ENCODE measurements around the gene SLC9A3. TPM values are rescaled to one million over a fixed set of nuclear protein-coding genes. Genes with fewer than 3 reads are reported as not detected.

SLC9A3 gene
- total and polyA plus RNA-seq, 7 donors, result 0.81 to 1.7 (median 1.2) TPM

GRCh38 chr5:547086-547924 lies 23.1 kb upstream of the SLC9A3 start:
- no peak for ATAC-seq
- no peak for TF ChIP-seq CTCF (IDR thresholded peaks at IDR 0.05)
- Histone ChIP-seq H3K27ac (no peak overlapping the region), H3K9me3 (no peaks in the 10 kb centered on the region), H3K36me3 (ENCODE audit: insufficient read depth in 1 of 2, low read depth in 1 of 2) (no peaks in the 10 kb centered on the region), H3K4me1 (no peaks in the 10 kb centered on the region), H3K27me3 (ENCODE audit: insufficient read depth in 3 of 3, low read length in 2 of 3) (peaks cover 0 to 65% (median 0%) of the 10 kb centered on the region in 3 donors), H3K4me3 (no peak overlapping the region)
- intact Hi-C loops (cut with DNase I), result no loop called here
- peak; percentile 5 to 32 for DNase-seq
- whole genome bisulfite sequencing, 3 donors, result 73 to 78% (median 74%) methylated on average over 21 to 22 of the region's 22 CpGs

GRCh38 chr5:546376-546908 lies 22.2 kb upstream of the SLC9A3 start:
- peaks cover 0 to 62% (median under 1%) of the 10 kb centered on the region in 3 donors for H3K27me3 ChIP-seq (ENCODE audit: insufficient read depth in 3 of 3, low read length in 2 of 3)
- DNase-seq (peak; percentile 5 to 20), ATAC-seq (no peak)
- 77 to 81% (median 79%) methylated on average over 14 of the region's 14 CpGs for WGBS, 3 donors
- H3K27ac ChIP-seq, result no peak overlapping the region
- H3K36me3 ChIP-seq (ENCODE audit: insufficient read depth in 1 of 2, low read depth in 1 of 2), result no peaks in the 10 kb centered on the region
- no peak for TF ChIP-seq CTCF (IDR thresholded peaks at IDR 0.05)
- H3K9me3 ChIP-seq, result no peaks in the 10 kb centered on the region
- no peak overlapping the region for H3K4me3 ChIP-seq
- H3K4me1 ChIP-seq, result no peaks in the 10 kb centered on the region
- intact Hi-C loops (cut with DNase I), result no loop called here

GRCh38 chr5:545641-546375 lies 21.6 kb upstream of the SLC9A3 start:
- WGBS, 3 donors, result 84 to 92% (median 85%) methylated on average over 10 to 12 of the region's 12 CpGs
- H3K27ac ChIP-seq, result no peak overlapping the region
- ATAC-seq (no peak), DNase-seq (peak; percentile 5 to 25)
- intact Hi-C loops (cut with DNase I), result no loop called here
- H3K27me3 ChIP-seq (ENCODE audit: insufficient read depth in 3 of 3, low read length in 2 of 3), result peaks cover 0 to 60% (median 5%) of the 10 kb centered on the region in 3 donors
- no peak for TF ChIP-seq CTCF (IDR thresholded peaks at IDR 0.05)
- H3K36me3 ChIP-seq (ENCODE audit: insufficient read depth in 1 of 2, low read depth in 1 of 2), result no peaks in the 10 kb centered on the region
- no peaks in the 10 kb centered on the region for H3K9me3 ChIP-seq
- H3K4me3 ChIP-seq, result no peak overlapping the region
- H3K4me1 ChIP-seq, result no peaks in the 10 kb centered on the region

- no peak overlapping the region for H3K4me3 ChIP-seq
These were observed 20.6 kb upstream of the SLC9A3 start for GRCh38 chr5:544675-545355.

More at GRCh38 chr5:544675-545355, 20.6 kb upstream of the SLC9A3 start:
- no peak for TF ChIP-seq CTCF (IDR thresholded peaks at IDR 0.05)
- DNase-seq (peak; percentile 1 to 34), ATAC-seq (no peak)
- Histone ChIP-seq H3K36me3 (ENCODE audit: insufficient read depth in 1 of 2, low read depth in 1 of 2) (no peaks in the 10 kb centered on the region), H3K9me3 (no peaks in the 10 kb centered on the region), H3K4me1 (no peaks in the 10 kb centered on the region), H3K27me3 (ENCODE audit: insufficient read depth in 3 of 3, low read length in 2 of 3) (peaks cover 0 to 60% (median 8%) of the 10 kb centered on the region in 3 donors), H3K27ac (no peak overlapping the region)
- intact Hi-C loops (cut with DNase I), result no loop called here
- 83 to 88% (median 87%) methylated on average over 9 of the region's 9 CpGs for WGBS, 3 donors

Data from psoas muscle (tissue), 8 donors.